ENCODE results near the gene SERTM1.

GRCh38 chr13:36728006-36728405, 54.2 kb downstream of the SERTM1 start:
- no peak for TF ChIP-seq MAX (IDR thresholded peaks at IDR 0.05; ENCODE audit: insufficient read depth, insufficient read length)
- TF ChIP-seq CTCF (IDR thresholded peaks at IDR 0.05; ENCODE audit: extremely low read depth in 1 of 2, insufficient read depth in 1 of 2, low read depth in 1 of 2, low read length in 2 of 2), result no peak

Data from endothelial cell of umbilical vein (primary cell).